ENCODE measurements around the gene BMP6. TPM values are rescaled to one million over a fixed set of nuclear protein-coding genes. Genes with fewer than 3 reads are reported as not detected.
"Not testable (repeated sequence)": the region's sequence is repeated elsewhere in the genome, so short reads cannot be mapped to it uniquely, and the experiment has no call there.

The BMP6 gene
- total and polyA plus RNA-seq, 11 donors = 1.1 to 5.1 (median 2.7) TPM

- TF ChIP-seq POLR2A (IDR thresholded peaks at IDR 0.05) (no peak), CTCF (IDR thresholded peaks at IDR 0.05) (no peak)
- no peaks in the 10 kb centered on the region for H3K27me3 ChIP-seq
- DNase-seq (no peak), ATAC-seq (no peak)
- no peak overlapping the region for H3K27ac ChIP-seq
- peaks cover 0 to 100% (median 99%) of the 10 kb centered on the region in 9 donors for H3K36me3 ChIP-seq
- 94 to 97% (median 95%) methylated on average over 9 of the region's 9 CpGs for WGBS, 4 donors
- intact Hi-C loops (cut with DNase I) = loop anchor here in 2 of 10 donors (5.0 to 10.0 kb wide), 2 partner anchors 110 to 173 kb away; partner anchors contain the start of gene BMP6 (in 1 of the 2)
- H3K4me3 ChIP-seq = no peak overlapping the region
- peaks cover 0 to 5% (median 0%) of the 10 kb centered on the region in 12 donors for H3K4me1 ChIP-seq
- no peaks in the 10 kb centered on the region for H3K9me3 ChIP-seq
Measured at GRCh38 chr6:7897461-7898192, 171.7 kb downstream of the BMP6 start.

GRCh38 chr6:7898193-7898586 is 172.3 kb downstream of the BMP6 start:
- DNase-seq, ATAC-seq, H3K27ac ChIP-seq, H3K4me1 ChIP-seq, H3K27me3 ChIP-seq, H3K9me3 ChIP-seq, H3K4me3 ChIP-seq: not testable (repeated sequence)
- intact Hi-C loops (cut with DNase I) = loop anchor here in 2 of 10 donors (5.0 to 10.0 kb wide), 2 partner anchors 109 to 173 kb away; partner anchors contain the start of gene BMP6 (in 1 of the 2)
- peaks cover 0 to 100% (median 99%) of the 10 kb centered on the region in 9 donors for H3K36me3 ChIP-seq
- WGBS, 4 donors = 92 to 97% (median 94%) methylated on average over 8 of the region's 8 CpGs

GRCh38 chr6:7899101-7899888 is 173.4 kb downstream of the BMP6 start:
- WGBS, 4 donors = 80 to 88% (median 84%) methylated on average over 5 of the region's 5 CpGs
- DNase-seq (no peak), ATAC-seq (peak in 2 of 4 donors; percentile 13 to 17)
- Histone ChIP-seq H3K9me3 (no peaks in the 10 kb centered on the region), H3K4me3 (no peak overlapping the region), H3K27ac (no peak overlapping the region), H3K4me1 (peaks cover 0 to 11% (median under 1%) of the 10 kb centered on the region in 12 donors), H3K27me3 (no peaks in the 10 kb centered on the region), H3K36me3 (peaks cover 0 to 100% (median 99%) of the 10 kb centered on the region in 9 donors)
- intact Hi-C loops (cut with DNase I) = loop anchor here in 2 of 10 donors (5.0 to 10.0 kb wide), 2 partner anchors 108 to 174 kb away; partner anchors contain the start of gene BMP6 (in 1 of the 2)
- TF ChIP-seq CTCF (IDR thresholded peaks at IDR 0.05) (peak in 2 of 12 donors; percentile 6 to 14), POLR2A (IDR thresholded peaks at IDR 0.05) (no peak)

- Histone ChIP-seq H3K4me3 (no peak overlapping the region), H3K27ac (no peak overlapping the region), H3K9me3 (no peaks in the 10 kb centered on the region), H3K36me3 (peaks cover 0 to 99% (median 97%) of the 10 kb centered on the region in 9 donors), H3K27me3 (no peaks in the 10 kb centered on the region), H3K4me1 (peaks cover 0 to 16% (median 6%) of the 10 kb centered on the region in 12 donors)
- DNase-seq (no peak), ATAC-seq (no peak)
- intact Hi-C loops (cut with DNase I) = loop anchor here in 5 of 10 donors (5.0 to 10.0 kb wide), 4 partner anchors 95 to 175 kb away; partner anchors contain the start of genes BLOC1S5 (in 2 of the 5) and BMP6 (in 1 of the 5)
- WGBS, 4 donors = 68 to 90% (median 76%) methylated on average over 4 of the region's 4 CpGs
- TF ChIP-seq CTCF (IDR thresholded peaks at IDR 0.05) (no peak), POLR2A (IDR thresholded peaks at IDR 0.05) (no peak)
Measured at GRCh38 chr6:7899889-7900213, 174.0 kb downstream of the BMP6 start.

All from heart left ventricle (tissue), 16 donors.